NCI-H82 treated with DMSO at 0.1 percent for 48 hours (cell line): ENCODE measurements around the gene RBM22.
A peak's percentile ranks its signal among the peaks of the same experiment; 100 is the strongest.
"Not testable (repeated sequence)": the region's sequence is repeated elsewhere in the genome, so short reads cannot be mapped to it uniquely, and the experiment has no call there.

Source experiments
- DNase-seq: peaks from one replicate; lab custom pipeline; 2025; ENCODE audit not compliant: unreplicated experiment; lab: John Stamatoyannopoulos, UW

RBM22 gene

GRCh38 chr5:150700594-150701377, at the start of gene RBM22:
Gene RBM22, minus strand, starts transcription at chr5:150701062. Its CDS starts 77 bp downstream, at chr5:150700985.
- peak; percentile 56 for DNase-seq

- DNase-seq = no peak
Measured at GRCh38 chr5:150750469-150750868, 49.6 kb upstream of the RBM22 start.

- not testable (repeated sequence) for DNase-seq
Measured at GRCh38 chr5:150743142-150743488, 42.3 kb upstream of the RBM22 start.

- not testable (repeated sequence) for DNase-seq
Measured at GRCh38 chr5:150742455-150743141, 41.7 kb upstream of the RBM22 start.

GRCh38 chr5:150740992-150741391, 40.1 kb upstream of the RBM22 start:
- DNase-seq = no peak

- DNase-seq = no peak
Measured at GRCh38 chr5:150738862-150739261, 38.0 kb upstream of the RBM22 start.

- DNase-seq = no peak
Measured at GRCh38 chr5:150734579-150735384, 33.9 kb upstream of the RBM22 start.

GRCh38 chr5:150731669-150732242, 30.9 kb upstream of the RBM22 start:
- no peak for DNase-seq

GRCh38 chr5:150729859-150730258, 29.0 kb upstream of the RBM22 start:
- DNase-seq = no peak

GRCh38 chr5:150723845-150724244, 23.0 kb upstream of the RBM22 start:
- no peak for DNase-seq

- DNase-seq = no peak
Measured at GRCh38 chr5:150710165-150710564, 9.3 kb upstream of the RBM22 start.

GRCh38 chr5:150706776-150707390, 6.0 kb upstream of the RBM22 start:
- no peak for DNase-seq

- DNase-seq = no peak
Measured at GRCh38 chr5:150703762-150704161, 2.9 kb upstream of the RBM22 start.

GRCh38 chr5:150700246-150700593, 642 bp downstream of the RBM22 start:
- DNase-seq = no peak

GRCh38 chr5:150694612-150695011, 6.2 kb downstream of the RBM22 start:
- DNase-seq = no peak

GRCh38 chr5:150692276-150692675, 8.6 kb downstream of the RBM22 start:
- DNase-seq = no peak

- DNase-seq = no peak
Measured at GRCh38 chr5:150690760-150691159, 10.1 kb downstream of the RBM22 start.

- no peak for DNase-seq
Measured at GRCh38 chr5:150689120-150689519, 11.7 kb downstream of the RBM22 start.

- no peak for DNase-seq
Measured at GRCh38 chr5:150676578-150676977, 24.3 kb downstream of the RBM22 start.

- DNase-seq = no peak
Measured at GRCh38 chr5:150675069-150675468, 25.8 kb downstream of the RBM22 start.

- no peak for DNase-seq
Measured at GRCh38 chr5:150674341-150674821, 26.5 kb downstream of the RBM22 start.
